NCI-H524 treated with DMSO at 0.1 percent for 48 hours (cell line): ENCODE data around the gene MUC15.
"Not testable (repeated sequence)": the region's sequence is repeated elsewhere in the genome, so short reads cannot be mapped to it uniquely, and the experiment has no call there.

Source experiments
- DNase-seq: peaks from one replicate; lab custom pipeline; 2025; lab: John Stamatoyannopoulos, UW

The MUC15 gene

GRCh38 chr11:26571861-26572654 lies at the start of gene MUC15:
MUC15 (minus strand) TSS chr11:26572263; CDS start chr11:26567094, 5,169 bp downstream.
- DNase-seq: no peak

- no peak for DNase-seq
These were observed 49.1 kb upstream of the MUC15 start for GRCh38 chr11:26621132-26621531.

- no peak for DNase-seq
These were observed 48.4 kb upstream of the MUC15 start for GRCh38 chr11:26620282-26621045.

GRCh38 chr11:26618441-26618840 lies 46.4 kb upstream of the MUC15 start:
- DNase-seq: no peak

- DNase-seq: no peak
These were observed 41.7 kb upstream of the MUC15 start for GRCh38 chr11:26613759-26614158.

- DNase-seq: no peak
These were observed 36.6 kb upstream of the MUC15 start for GRCh38 chr11:26608507-26609146.

- no peak for DNase-seq
These were observed 35.9 kb upstream of the MUC15 start for GRCh38 chr11:26607725-26608506.

- DNase-seq: no peak
These were observed 27.9 kb upstream of the MUC15 start for GRCh38 chr11:26599876-26600434.

GRCh38 chr11:26599425-26599824 lies 27.4 kb upstream of the MUC15 start:
- DNase-seq: no peak

GRCh38 chr11:26597899-26598298 lies 25.8 kb upstream of the MUC15 start:
- DNase-seq: no peak

GRCh38 chr11:26597049-26597689 lies 25.1 kb upstream of the MUC15 start:
- not testable (repeated sequence) for DNase-seq

GRCh38 chr11:26595207-26595865 lies 23.3 kb upstream of the MUC15 start:
- DNase-seq: peak; percentile 25

GRCh38 chr11:26593691-26594090 lies 21.6 kb upstream of the MUC15 start:
- no peak for DNase-seq

- DNase-seq: no peak
These were observed 15.0 kb upstream of the MUC15 start for GRCh38 chr11:26587073-26587472.

- DNase-seq: no peak
These were observed 12.8 kb upstream of the MUC15 start for GRCh38 chr11:26584818-26585217.

GRCh38 chr11:26583550-26583949 lies 11.5 kb upstream of the MUC15 start:
- no peak for DNase-seq

- no peak for DNase-seq
These were observed 8.9 kb upstream of the MUC15 start for GRCh38 chr11:26580929-26581328.

GRCh38 chr11:26579683-26580082 lies 7.6 kb upstream of the MUC15 start:
- DNase-seq: no peak

GRCh38 chr11:26578998-26579661 lies 7.1 kb upstream of the MUC15 start:
- DNase-seq: no peak

GRCh38 chr11:26575946-26576345 lies 3.9 kb upstream of the MUC15 start:
- DNase-seq: no peak
